ENCODE results near the gene CLEC16A.

Gene CLEC16A

DNA sequence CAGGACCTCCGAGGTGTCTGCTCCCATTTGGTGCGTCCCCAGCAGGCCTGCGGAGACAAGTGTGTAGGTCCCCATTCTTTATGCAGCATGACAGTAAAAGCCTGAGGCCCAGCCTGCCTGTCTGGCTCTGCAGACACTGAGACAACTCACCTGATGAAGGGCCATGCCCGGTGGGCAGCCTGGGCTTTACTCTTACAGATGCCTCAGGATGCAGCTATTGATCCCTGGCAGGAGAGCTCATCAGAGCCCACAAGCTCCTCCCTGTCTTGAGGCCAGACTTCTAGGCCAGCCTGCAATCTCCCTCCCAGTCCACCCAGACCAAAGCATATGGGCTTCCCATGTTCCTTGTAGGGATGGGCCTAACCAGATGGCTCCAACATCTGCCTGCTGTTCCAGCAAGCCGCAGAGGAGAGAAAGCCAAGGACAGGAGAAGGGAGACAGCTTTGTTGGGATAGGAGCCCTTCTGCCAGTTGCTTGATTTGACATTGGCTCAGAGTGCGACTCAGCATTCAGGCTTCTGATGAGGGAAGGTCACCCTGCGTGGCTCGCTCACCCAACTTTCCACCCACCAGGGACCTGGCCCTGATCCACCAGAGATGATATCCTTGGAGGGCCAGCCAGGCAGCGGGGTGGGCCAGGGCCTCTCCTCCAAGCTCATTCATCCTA is 224.2 kb downstream of the CLEC16A start:
- no peak overlapping the region for H3K27ac ChIP-seq
- TF ChIP-seq, protein P1, sequence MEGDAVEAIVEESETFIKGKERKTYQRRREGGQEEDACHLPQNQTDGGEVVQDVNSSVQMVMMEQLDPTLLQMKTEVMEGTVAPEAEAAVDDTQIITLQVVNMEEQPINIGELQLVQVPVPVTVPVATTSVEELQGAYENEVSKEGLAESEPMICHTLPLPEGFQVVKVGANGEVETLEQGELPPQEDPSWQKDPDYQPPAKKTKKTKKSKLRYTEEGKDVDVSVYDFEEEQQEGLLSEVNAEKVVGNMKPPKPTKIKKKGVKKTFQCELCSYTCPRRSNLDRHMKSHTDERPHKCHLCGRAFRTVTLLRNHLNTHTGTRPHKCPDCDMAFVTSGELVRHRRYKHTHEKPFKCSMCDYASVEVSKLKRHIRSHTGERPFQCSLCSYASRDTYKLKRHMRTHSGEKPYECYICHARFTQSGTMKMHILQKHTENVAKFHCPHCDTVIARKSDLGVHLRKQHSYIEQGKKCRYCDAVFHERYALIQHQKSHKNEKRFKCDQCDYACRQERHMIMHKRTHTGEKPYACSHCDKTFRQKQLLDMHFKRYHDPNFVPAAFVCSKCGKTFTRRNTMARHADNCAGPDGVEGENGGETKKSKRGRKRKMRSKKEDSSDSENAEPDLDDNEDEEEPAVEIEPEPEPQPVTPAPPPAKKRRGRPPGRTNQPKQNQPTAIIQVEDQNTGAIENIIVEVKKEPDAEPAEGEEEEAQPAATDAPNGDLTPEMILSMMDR (conservative IDR thresholded peaks at IDR 0.05): no peak

DNA sequence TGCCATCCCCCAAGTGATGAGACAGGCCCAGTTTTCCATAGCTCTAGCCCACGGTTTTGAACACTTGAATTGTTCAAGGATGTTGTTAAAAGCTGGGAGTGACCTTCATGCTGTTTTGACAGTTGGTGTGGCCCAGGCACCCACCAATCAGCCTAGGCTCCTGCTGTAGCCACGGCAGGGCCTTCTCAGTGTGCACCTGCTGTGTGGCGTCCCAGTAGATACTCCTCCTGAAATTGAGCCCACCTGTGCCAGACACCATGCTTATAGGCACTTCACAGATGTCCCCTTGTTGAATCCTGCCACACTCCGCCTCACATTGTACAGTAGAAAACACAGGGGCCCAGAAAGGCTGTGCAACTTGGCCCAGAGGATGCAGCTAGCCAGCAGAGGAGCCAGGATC is 225.3 kb downstream of the CLEC16A start:
- TF ChIP-seq, protein P1 (conservative IDR thresholded peaks at IDR 0.05): no peak
- no peak overlapping the region for H3K27ac ChIP-seq

DNA sequence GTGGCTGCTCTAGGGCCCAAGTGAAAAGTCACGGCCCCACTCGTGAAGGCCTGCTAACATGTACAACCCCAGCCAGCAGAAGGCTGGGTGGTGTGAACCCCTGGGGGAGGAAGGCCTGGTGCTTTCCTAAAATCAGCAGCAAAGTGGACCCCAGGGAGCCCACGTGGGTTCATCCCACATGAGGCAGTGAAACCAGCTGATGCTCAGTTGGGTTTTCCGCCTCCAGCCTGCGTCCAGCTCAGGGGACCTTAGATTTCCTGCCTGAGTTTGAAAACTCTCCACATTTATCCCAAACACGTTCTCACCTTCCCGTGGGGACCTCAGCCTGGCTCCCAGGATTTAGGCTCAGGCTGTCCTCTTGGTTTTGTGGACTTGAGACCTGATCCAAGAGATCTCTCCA is 225.8 kb downstream of the CLEC16A start:
- TF ChIP-seq, protein P1 (conservative IDR thresholded peaks at IDR 0.05): no peak
- no peak overlapping the region for H3K27ac ChIP-seq

DNA sequence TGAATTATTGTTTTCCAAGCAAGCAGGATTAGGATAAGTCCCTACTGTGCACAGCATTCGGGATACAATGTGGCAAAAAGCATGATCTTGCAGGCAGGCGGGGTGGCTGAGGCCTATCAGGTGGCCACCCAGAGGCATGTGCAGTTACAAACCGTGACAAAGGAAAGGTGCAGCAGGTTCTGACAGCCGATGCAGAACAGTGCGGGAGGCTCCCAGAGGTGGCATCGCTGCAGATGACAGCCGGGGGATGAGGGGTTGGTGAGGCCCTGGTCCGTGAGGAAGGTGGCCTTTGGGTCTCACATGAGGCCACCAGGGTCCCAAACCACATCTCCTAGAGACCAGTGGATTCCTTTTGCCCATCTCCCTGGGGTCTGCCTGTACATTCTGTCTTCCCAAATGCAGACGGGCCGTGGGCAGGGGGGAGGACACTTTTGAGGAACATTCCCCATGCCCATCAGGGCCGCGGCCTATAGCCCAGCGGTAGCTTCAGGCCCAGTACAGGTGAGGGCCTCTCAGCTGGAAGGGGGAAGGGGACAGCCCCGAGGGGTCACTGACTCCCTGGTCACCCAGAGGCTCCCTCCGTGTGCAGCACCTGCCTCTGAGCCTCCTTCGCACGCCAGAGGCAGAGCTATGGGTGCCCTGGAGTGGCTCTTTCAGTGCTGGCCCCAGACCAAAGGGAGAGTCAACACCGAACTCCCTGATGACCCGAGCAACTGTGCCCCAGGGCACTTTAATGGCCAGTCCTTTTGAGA is 226.5 kb downstream of the CLEC16A start:
- no peak overlapping the region for H3K27ac ChIP-seq
- TF ChIP-seq, protein P1 (conservative IDR thresholded peaks at IDR 0.05): no peak

DNA sequence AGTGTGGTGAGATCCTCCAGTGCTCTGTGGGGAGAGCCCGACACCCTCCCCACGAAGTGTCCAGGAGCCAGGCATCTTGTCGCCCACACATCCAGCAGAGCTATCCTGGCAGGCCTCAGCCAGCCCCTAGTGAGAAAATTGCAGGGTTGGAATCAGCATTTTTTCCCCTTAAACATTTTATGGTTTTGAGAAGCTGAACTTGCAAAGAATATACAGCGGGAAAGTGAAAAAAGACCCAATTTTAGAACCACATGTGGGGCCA is 227.0 kb downstream of the CLEC16A start:
- no peak overlapping the region for H3K27ac ChIP-seq
- TF ChIP-seq, protein P1 (conservative IDR thresholded peaks at IDR 0.05): no peak

DNA sequence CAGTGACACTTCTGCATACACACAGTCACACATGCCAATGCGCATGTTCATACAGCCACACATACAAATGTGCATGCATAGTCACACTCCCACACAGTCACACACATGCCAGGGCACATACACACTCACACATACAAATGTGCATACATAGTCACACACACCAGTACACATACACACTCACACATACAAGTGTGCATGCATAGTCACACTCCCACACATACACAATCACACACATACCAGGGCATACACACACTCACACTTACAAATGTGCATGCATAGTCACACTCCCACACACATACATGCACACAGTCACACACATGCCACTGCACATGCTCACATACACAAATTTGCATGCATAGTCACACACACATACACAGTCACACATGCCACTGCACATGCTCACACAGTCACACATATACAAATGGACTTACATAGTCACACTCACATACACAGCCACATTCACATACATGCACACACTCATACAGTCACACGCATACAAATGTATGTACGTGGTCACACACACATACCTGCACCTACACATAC is 227.5 kb downstream of the CLEC16A start:
- TF ChIP-seq, protein P1 (conservative IDR thresholded peaks at IDR 0.05): no peak
- no peak overlapping the region for H3K27ac ChIP-seq

DNA sequence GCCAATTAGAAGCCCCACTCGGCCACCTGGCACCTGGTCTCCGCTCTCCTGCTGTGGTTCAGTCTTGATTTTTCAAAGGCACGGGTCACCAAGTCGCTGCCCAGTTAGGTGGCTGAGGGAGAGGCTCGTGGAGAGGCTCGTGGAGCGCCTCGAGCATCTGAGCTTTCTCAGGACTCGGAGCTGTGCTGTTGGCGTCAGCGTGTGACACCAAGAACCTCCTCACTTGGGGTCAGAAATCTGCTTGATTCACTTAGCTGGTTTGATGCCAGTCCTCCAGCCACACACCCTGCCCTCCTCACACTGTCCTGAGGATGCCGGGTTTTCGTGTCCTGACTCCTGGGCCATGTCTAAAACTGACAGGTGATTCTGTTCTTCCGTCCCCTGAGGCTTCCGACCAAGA is 229.1 kb downstream of the CLEC16A start:
- no peak overlapping the region for H3K27ac ChIP-seq
- TF ChIP-seq, protein P1 (conservative IDR thresholded peaks at IDR 0.05): no peak
